GM18502 (cell line): ENCODE results near the gene CAPSL.
"Not testable (repeated sequence)": the region's sequence is repeated elsewhere in the genome, so short reads cannot be mapped to it uniquely, and the experiment has no call there.

ENCODE experiments used
- ATAC-seq: cut with Tn5 transposase; IDR thresholded peaks from one replicate; pipeline ENCODE4 v1.9.1; 2021; ENCODE audit warnings: mild to moderate bottlenecking; ENCODE audit not compliant: unreplicated experiment, poor library complexity

The CAPSL gene

DNA sequence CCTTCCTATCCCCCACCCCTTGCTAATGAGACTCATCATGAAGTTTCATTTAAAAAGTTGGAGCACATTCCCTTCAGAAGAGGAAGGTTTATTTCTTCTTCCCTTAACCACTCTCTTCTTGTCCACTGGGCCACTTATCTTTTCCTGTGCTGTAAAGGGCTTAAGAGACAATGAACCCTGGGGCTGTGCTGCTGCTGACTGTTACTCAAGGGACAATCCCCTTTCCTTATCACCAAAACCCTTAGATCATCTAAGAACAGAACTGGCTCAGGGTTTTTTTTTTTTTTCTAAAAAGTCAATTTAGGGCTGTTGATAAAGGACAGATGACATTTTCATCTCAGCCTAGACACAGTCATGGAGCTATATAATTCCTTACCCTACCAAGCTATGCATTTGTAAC is 29.6 kb downstream of the CAPSL start:
- no peak for ATAC-seq

DNA sequence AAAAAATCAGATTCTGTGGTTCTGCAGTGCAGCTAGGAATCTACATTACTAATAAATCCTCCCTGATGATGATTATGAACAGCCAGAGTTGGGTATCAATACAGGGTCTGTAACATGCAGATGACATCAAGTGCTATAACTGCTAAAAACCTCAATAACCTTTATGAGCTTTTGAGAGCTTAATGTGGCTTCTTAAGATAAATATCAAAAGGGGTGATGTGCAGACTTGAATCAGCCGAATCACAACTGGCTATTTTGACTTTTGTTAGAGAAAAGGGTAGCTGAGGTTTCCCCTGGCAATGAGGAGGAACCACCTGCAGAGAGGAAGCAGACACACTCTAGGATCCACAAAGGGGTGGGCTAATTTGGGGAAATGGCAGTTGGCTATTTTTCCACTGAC is 30.2 kb downstream of the CAPSL start:
- no peak for ATAC-seq

DNA sequence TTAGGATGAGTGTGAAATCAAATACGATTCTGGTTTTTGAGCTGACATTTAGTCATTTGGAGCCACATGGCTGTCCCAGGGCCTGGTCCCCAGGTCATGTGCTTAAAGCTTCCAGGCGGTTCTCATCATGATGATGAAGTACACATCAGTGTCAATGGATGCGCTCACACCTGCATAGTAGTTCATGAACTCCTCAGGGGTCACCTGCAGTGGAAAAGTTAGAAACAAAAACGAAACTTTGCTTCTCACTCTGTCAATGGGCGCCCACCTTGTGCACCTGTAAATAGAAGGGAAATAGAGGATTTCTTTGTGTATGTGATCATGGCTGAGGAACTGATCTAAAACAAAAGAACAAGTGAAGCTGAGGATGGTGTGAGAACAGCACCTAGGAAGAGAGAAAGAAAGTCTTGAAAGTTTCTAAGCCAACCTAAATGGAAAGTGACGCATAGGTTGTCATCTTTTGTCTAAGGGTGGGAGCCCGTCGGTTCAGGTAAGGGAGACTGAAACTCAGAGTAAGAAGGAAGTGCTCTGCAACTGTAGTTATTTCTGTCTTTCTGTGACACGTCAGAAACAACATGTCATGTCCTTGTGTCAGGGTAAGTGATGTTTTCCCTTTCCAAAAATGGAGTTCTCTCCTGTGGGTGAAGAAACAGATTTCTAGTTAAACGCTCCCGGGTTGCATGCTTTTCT is 33.8 kb downstream of the CAPSL start:
- ATAC-seq: peak; percentile 74

DNA sequence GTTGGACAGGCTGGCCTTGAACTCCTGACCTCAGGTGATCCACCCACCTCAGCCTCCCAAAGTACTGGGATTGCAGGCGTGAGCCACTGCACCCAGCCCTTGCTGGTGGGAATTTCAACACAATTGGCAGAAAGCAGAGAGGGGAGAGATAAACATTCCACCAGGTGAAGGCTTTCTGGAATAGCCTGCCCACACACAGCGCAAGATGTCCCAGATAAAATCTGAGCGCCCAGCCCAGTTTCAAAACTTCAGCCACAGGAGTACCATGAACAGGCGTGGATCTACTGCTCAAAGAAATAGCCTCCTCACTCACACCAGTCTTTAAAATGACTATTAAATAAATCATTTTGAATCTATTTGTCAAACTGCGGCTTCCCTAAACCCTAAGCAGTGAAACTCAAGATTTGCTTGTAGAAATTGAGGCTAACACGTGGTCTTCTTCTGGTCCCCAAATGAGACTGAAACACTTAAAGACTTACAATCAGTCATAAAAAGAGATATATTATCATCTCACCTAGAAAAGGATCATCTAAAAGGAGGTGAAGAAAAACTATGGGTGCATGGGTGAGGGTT is 34.7 kb downstream of the CAPSL start:
- ATAC-seq: no peak

DNA sequence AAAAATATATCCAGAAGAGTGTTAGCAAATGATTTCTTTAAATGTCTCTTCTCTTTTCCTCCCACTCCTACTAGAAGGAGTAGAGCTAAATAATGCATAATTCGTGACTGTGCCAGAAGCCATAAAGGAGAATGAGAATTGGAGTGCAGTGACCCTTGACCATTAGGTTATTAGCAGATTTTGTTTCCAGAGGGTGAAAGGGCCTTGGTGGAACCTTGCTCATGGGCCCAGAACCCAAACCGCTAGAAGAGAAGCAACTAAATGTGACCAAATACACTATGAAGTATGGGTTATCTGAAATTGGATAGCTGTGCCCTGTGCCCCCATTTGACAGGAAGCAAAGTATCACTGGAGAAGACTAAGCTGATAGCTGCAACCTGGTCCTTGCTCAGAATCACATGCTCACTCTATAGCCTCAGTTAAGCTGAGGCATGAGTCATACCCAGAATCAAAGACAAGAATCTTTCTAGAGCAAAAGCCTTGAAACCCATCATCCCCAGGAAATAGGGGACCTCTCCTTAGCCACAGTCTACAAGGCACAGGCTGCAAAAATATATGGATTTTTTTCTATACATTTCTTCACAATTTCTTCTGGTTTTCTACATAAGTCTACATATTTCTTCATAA is 36.3 kb downstream of the CAPSL start:
- peak; percentile 70 for ATAC-seq

DNA sequence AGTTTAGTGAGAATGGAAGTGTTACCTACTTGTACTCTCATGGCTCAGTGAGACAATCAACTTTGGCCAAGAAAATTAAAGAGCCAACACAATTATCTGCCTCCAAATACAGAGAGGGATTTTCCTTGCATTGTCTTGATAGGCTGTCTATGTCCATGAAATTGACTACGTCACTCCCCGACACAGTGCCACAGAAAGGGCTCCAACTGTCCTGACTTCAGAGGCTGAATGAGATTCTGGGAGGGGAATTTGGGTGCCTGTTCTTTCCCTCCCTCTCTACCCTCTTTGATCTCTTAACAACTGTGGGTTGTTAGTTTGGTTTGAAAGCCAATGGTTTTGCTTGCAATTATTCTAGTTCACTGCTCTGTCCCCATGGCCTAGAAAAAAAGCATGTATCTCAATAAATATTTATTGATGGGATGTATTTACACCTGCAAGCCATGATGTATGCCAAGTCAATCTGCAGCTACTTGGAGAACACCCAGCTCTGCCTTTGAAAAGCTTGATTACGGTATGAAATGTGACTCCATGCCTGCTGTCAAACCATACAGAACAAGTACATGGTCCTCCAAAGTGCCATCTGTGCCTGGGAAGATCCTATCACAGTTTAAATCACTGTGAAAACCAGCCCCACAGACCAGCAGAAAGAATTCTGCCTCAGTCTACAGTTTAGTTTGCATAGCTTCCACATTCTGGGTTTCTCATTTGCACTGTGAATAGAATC is 37.3 kb downstream of the CAPSL start:
- no peak for ATAC-seq

DNA sequence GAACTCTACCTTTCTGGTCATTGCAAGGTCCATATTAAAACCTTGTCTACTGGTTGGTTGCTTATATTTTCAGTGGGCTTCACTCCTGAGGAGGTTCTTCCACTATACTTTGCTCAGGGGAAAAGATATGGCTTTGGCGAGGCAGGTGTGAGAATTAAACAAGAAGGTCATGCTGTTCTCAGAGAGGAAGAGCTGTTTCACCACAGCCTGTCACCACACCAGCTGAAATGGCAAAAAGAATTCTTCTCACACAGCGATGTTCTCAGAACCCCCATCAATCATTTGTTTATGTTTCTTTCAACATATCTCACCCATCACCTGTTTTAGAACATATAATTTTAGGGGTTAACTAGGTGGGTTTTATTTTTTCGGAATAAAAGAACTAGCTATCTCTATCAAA is 38.6 kb downstream of the CAPSL start:
- ATAC-seq: peak; percentile 48

DNA sequence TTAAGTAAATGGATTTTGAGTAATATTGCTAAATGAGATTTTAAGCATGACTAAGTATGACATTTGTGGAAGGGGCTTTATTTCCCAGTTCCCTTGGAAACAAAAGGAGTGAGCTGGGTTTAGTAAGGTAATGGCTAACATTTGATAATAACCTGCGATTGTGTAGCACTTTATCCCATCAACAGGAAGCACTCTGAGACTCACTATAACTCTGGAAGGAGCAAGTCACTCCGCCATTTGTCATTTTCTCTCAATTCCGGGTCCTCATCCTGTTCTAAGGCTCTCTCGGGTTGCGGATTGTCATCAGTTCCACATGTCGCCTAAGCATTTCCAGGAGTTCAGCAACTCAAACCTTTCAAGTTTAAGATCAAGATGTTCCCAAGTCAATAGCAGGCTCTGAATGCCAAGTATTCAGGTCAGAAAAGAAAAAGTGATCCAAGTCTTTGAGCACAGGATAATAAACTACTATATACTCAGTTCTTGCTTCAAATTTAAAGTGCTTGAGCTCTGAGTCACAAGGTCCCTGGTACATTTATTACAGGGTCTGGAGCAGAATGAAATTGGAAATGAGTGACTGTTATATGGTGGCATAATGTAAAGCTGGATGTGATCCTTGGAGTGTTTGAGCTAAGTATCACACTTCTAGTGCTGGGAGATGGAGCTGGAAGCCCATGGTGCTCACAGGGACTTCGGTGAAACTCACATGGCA is 39.3 kb downstream of the CAPSL start:
- no peak for ATAC-seq

DNA sequence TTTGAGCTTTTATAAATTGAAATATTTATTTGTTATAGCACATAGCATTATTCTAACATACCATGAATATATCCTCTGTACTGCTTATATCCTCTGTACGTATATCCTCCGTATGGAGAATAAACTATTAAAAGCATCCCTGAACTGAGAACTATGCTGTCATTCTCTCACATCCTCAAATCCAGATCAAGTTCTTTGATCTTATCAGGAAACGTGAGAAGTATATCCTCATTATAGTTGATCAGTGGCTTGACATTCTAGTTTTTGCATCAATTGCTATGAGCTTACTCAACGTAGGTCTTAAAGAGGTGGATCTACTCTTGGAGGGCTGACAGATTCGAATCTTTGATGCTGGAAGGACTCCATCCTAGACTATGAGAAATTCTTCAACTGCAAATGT is 44.3 kb downstream of the CAPSL start:
- ATAC-seq: no peak

DNA sequence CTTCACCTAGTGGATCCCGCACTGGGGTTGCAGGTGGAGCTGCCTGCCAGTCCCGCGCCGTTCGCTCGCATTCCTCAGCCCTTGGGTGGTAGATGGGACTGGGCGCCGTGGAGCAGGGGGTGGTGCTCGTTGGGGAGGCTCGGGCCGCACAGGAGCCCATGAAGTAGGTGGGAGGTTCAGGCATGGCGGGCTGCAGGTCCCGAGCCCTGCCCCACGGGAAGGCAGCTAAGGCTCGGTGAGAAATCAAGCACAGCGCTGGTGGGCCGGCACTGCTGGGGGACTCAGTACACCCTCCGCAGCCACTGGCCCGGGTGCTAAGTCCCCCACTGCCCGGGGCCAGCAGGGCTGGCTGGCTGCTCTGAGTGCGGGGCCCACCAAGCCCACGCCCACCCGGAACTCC is 45.6 kb downstream of the CAPSL start:
- ATAC-seq: not testable (repeated sequence)

DNA sequence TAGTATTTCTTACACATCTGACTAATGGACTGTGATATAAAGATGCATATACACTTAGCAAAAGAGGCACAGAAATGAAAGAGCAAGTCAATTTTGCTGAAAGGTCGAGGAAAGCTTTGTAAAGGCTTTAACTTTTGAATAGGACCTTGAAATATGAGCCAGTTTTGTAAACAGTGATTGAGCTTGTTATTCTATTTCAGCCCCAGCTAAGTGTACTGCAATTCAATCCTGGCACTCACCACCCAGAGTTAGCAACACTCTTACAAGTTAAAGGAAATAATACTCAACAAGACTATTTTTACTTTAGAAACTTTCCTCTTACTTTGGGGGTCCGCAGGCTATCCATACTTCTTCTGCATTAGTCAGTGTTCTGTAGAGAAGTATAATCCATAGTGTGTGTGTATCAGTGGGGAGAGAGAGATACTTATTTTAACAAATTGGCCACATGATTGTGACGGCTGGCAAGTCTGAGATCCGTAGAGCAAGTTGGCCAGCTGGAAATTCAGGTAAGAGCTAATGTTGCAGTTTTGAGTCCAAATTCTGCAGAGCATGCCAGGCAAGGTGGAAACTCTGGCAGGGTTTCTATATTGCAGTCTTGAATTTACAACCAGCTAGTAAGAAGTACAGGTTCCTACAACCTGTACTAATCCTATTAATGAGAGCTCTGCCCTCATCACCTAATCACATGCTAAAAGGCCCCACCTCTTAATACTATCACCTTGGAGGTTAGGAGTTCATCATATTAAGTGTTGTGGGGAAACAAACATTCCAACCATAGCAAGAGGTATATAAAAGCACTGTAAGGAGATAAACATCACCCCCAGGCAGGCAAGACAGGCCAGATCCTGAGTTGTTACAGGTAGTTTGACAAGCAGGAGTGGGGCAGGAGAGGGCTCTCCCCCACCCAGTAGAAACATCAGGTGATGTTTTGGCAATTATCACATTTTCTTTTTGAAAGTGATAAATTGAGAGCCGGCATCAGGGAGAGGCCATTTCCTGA is 48.1 kb downstream of the CAPSL start:
- ATAC-seq: no peak

DNA sequence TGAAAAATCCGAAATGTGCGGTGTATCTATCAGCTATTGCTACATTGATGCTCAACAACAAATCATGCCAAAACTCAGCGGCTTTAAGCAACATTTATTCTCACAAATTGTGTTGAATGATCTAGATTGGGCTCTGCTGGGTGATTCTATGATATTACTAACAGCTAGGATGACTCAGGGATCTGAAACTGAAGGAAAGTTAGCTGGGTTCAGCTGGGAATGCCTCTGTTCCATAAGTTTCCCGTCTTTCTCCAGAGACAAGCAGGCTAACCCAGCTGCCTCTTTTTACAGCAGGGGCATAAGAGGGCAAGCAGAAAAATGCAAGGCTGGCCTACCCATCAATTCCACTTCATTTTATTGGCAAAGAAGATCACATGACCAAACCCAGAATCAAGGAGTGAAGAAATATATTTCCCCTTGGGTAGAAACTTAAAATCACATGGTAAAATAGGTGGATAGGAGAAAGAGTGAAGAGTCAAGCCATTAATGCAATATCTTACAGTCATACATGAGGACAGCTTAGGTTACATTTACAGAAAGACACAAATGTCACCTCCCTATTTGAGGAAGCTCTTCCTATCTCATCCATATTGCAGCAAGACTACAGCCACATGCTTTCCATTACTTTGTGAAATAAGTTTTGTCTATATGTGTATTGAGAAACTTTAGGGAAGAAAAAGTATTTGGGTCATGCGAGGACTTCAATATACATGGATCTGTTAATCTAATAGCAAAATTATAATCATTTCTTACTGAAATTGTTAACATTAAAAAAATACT is 50.9 kb downstream of the CAPSL start:
- no peak for ATAC-seq

DNA sequence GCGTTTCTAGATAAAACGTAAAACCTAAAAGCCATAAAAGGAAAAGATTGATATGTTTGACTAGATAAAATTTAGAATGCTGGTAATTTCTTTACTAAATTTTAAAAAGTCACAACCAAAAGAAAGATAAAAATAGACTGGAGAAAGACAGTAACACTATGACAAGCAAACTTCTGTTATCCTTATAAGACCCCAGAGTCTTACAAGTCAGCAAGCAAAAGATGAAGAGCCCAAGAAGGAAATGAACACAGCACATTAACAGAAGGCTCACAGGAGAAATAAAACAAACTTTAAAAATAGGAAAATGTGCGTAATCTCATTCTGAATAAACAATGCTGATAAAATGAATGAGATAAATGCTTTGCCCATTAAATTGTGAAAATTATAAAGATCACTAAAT is 52.0 kb downstream of the CAPSL start:
- no peak for ATAC-seq

DNA sequence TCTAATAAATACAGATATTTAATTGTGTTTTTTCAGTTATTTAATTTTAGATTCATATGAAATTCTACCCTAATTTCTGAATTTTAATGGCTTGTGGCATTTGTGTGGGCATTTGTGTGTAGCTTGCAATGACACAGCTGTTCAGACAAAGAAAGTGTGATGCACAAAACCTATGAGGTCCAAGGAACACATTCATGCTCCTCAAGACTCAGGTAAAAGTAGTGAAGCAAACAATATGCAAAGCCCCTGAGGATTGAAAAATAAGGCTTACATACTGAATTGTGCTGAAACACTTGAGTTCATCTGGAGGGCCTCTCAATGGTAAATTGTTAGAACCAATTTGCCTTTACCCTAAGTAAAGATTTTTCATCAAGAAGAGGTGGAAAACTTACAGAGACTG is 53.6 kb downstream of the CAPSL start:
- peak; percentile 31 for ATAC-seq

DNA sequence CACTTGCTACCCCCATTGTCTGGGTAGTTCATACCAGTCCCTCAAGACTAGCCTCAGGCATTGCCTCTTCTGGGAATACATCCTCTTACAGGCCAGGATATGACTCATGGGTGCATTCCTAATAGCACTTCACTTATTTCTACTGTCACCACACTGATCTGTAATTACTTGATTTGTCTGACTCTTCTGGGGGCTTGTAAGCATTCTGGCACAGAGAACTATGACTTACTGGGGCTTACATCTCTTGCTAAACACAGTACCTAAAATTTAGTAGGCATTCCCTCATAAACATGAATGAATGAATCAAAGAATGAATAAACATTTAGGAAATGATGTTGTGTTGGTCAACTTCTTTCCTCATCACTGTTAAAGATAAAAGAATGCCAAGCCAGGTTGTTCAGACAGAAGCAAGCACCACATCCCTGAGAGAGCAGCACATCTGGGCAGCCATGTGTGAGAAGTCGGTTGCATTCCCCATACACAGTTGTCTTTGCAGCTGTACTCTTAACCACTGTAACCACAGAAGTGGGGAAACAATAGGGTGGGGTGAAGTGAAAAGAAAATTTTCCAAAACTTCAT is 54.1 kb downstream of the CAPSL start:
- ATAC-seq: peak; percentile 93

DNA sequence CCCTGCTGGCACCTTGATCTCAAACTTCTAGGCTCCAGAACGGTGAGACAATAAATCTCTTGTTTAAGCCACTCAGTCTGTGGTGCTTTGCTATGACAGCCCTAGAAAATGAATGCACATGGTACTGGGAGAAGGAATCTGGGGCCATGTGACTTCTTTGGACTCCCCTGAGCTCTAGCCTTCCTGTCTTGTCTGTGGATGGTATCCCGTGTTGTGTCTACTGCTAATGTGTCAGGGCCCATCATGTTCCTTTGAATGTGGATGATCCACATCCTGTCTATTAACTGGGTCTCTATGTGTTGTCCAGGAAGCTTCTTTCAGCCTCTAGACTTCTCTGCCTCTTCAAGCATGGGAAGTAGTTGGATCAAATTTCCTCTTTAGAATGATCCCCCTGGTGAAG is 56.7 kb downstream of the CAPSL start:
- ATAC-seq: no peak

DNA sequence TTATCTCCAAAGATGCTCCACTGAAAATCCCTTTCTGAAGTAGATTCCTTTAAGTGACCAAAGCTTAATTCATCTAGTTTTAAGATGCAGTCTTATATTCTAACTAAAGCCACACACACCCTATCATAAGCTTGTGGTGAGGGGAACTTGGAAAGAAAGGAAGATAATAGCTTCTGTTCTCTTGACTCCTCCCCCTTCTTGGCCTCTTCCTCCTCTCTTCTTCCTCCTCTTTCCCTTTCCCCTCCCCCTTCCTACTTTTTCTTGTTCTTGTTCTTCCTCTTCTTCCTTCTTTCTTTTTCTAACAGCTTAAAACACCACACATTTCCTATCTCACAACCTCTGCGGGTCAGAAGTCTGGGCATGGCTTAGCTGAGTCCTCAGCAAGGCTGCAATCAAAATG is 58.3 kb downstream of the CAPSL start:
- ATAC-seq: no peak

DNA sequence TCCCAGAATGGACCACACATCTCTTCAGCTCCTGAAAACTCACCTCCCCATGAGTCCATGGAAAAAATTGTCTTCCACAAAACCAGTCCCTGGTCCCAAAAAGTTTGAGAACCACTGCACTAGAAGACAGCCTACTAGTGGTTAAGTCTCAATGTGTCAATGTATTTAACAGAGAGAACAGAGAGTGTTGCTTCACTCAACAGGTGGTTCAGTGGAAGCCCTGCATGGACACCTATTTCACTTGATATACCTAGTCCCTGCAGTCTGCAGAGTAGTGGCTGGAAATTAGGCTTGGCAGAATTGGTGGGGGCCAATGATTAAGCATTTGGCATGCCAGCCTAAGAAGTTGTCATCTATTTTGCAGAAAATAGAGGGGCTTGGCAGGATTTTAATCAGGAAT is 58.8 kb downstream of the CAPSL start:
- no peak for ATAC-seq
